Liver (tissue), 9 donors: ENCODE results near the gene SLBP. TPM values are rescaled to one million over a fixed set of nuclear protein-coding genes. Genes with fewer than 3 reads are reported as not detected.

Experiments
- DNase-seq: peaks from one replicate; pipeline ENCODE4 v3.0.0-alpha.2; 2017; ENCODE audit warnings: low spot score
- H3K27ac ChIP-seq, 2 donors: one replicate each; pipeline ENCODE4 v1.7.0; 2013; ENCODE audit warnings: inconsistent platforms in 2 of 2, low read length in 2 of 2, control low read depth in 1 of 2, low read depth in 1 of 2, mild to moderate bottlenecking in 1 of 2
- H3K27me3 ChIP-seq, 4 donors: one replicate each; pipeline versions ENCODE4 v1.6.1 to v1.7.0; 2013; ENCODE audit warnings: low read length in 3 of 4, inconsistent platforms in 1 of 4, mild to moderate bottlenecking in 1 of 4, moderate library complexity in 1 of 4; ENCODE audit not compliant: control insufficient read depth in 4 of 4, insufficient read depth in 4 of 4
- H3K36me3 ChIP-seq, 4 donors: one replicate each; pipeline versions ENCODE4 v1.6.1 to v1.7.0; 2013; ENCODE audit warnings: low read length in 3 of 4, mild to moderate bottlenecking in 3 of 4, low read depth in 1 of 4, moderate library complexity in 1 of 4; ENCODE audit not compliant: control insufficient read depth in 4 of 4, insufficient read depth in 3 of 4
- H3K4me1 ChIP-seq, 4 donors: one replicate each; pipeline versions ENCODE4 v1.6.1 to v1.7.0; 2013; ENCODE audit warnings: low read length in 3 of 4, mild to moderate bottlenecking in 3 of 4, moderate library complexity in 1 of 4; ENCODE audit not compliant: control insufficient read depth in 4 of 4, insufficient read depth in 4 of 4
- H3K4me3 ChIP-seq, 3 donors: one replicate each; pipeline versions ENCODE4 v1.6.1 to v1.7.0; 2013; ENCODE audit warnings: low read length in 3 of 3, control low read depth in 1 of 3, low read depth in 1 of 3, mild to moderate bottlenecking in 1 of 3
- H3K9ac ChIP-seq, 2 donors: one replicate each; pipeline ENCODE4 v1.7.0; 2013; ENCODE audit warnings: low read length in 2 of 2, mild to moderate bottlenecking in 2 of 2, moderate library complexity in 2 of 2, control low read depth in 1 of 2, low read depth in 1 of 2
- H3K9me3 ChIP-seq, 4 donors: one replicate each; pipeline versions ENCODE4 v1.6.1 to v1.7.0; 2013; ENCODE audit warnings: low read length in 3 of 4; ENCODE audit not compliant: control insufficient read depth in 4 of 4
- ATF3 ChIP-seq: IDR thresholded peaks from 2 replicates; pipeline ENCODE4 v1.6.1; 2016; ENCODE audit warnings: antibody characterized with exemption
- CTCF ChIP-seq: fragments of 150-350 bp; IDR thresholded peaks from 2 replicates; pipeline ENCODE4 v1.5.1; 2017; ENCODE audit warnings: improper control_type of control experiment, low read depth, low read length; ENCODE audit not compliant: missing input control
- EGR1 ChIP-seq, 2 donors: IDR thresholded peaks; 2 replicates each; pipeline ENCODE4 v1.6.1; 2016 to 2018; ENCODE audit warnings: antibody characterized with exemption in 2 of 2, low read depth in 2 of 2
- FOXA1 ChIP-seq: IDR thresholded peaks from 2 replicates; pipeline ENCODE4 v1.6.1; 2016; ENCODE audit warnings: antibody characterized with exemption
- FOXA2 ChIP-seq: IDR thresholded peaks from 2 replicates; pipeline ENCODE4 v1.6.1; 2016; ENCODE audit warnings: antibody characterized with exemption
- GABPA ChIP-seq, 2 donors: IDR thresholded peaks in 1 of 2; conservative IDR thresholded peaks in 1 of 2; 2 replicates each; pipeline ENCODE4 v1.6.1; 2016; ENCODE audit warnings: antibody characterized with exemption in 2 of 2, mild to moderate bottlenecking in 1 of 2, moderate library complexity in 1 of 2
- HNF4A ChIP-seq, 2 donors: conservative IDR thresholded peaks; 2 replicates each; pipeline ENCODE4 v1.6.1; 2016; ENCODE audit warnings: antibody characterized with exemption in 2 of 2, mild to moderate bottlenecking in 2 of 2
- HNF4G ChIP-seq: IDR thresholded peaks from 2 replicates; pipeline ENCODE4 v1.6.1; 2016; ENCODE audit warnings: antibody characterized with exemption
- JUND ChIP-seq, 2 donors: IDR thresholded peaks; 2 replicates each; pipeline ENCODE4 v1.6.1; 2016; ENCODE audit warnings: antibody characterized with exemption in 2 of 2
- MAX ChIP-seq: IDR thresholded peaks from 2 replicates; pipeline ENCODE4 v1.6.1; 2016; ENCODE audit warnings: antibody characterized with exemption
- NR2F2 ChIP-seq: IDR thresholded peaks from 2 replicates; pipeline ENCODE4 v1.6.1; 2016; ENCODE audit warnings: antibody characterized with exemption
- RAD21 ChIP-seq, 2 donors: IDR thresholded peaks; 2 replicates each; pipeline ENCODE4 v1.6.1; 2016; ENCODE audit warnings: antibody characterized with exemption in 2 of 2, mild to moderate bottlenecking in 2 of 2
- REST ChIP-seq: IDR thresholded peaks from 2 replicates; pipeline ENCODE4 v1.6.1; 2016; ENCODE audit warnings: antibody characterized with exemption, mild to moderate bottlenecking
- RXRA ChIP-seq, 2 donors: IDR thresholded peaks; 2 replicates each; pipeline ENCODE4 v1.6.1; 2017 to 2018; ENCODE audit warnings: antibody characterized with exemption in 2 of 2, mild to moderate bottlenecking in 1 of 2
- SP1 ChIP-seq: IDR thresholded peaks from 2 replicates; pipeline ENCODE4 v1.6.1; 2018; ENCODE audit warnings: antibody characterized with exemption, mild to moderate bottlenecking
- YY1 ChIP-seq: IDR thresholded peaks from 2 replicates; pipeline ENCODE4 v1.6.1; 2016; ENCODE audit warnings: antibody characterized with exemption, mild to moderate bottlenecking
- ZBTB33 ChIP-seq: IDR thresholded peaks from 2 replicates; pipeline ENCODE4 v1.6.1; 2016; ENCODE audit warnings: antibody characterized with exemption
- WGBS: extraction: QIAGEN DNeasy Blood & Tissue Kit; methylation state at CpG from one replicate; pipeline ENCODE4 v1.1.7; 2013; 5-methylcytosine and 5-hydroxymethylcytosine counted together
- polyA plus RNA-seq, 2 donors: library from polyadenylated mRNA; stranded (reverse) in 1 of 2; unstranded in 1 of 2; fragments of 200-250 nt in 1 of 2; fragments of >200 nt in 1 of 2; fragmentation: Nextera tagmentation in 1 of 2; extraction: Ambion mirVana in 1 of 2; gene quantifications; one replicate each; pipeline versions ENCODE4 v1.2.1 to v1.2.3, GENCODE V29; 2013 to 2015
- total RNA-seq, 2 donors: library from RNA; depleted of rRNA; stranded (reverse); fragments of >200 nt; gene quantifications; one replicate each; pipeline ENCODE4 v1.2.3, GENCODE V29; 2014
- donor health status: healthy.
- donor health status: healthy.
- donor health status: healthy.
- donor health status: healthy.
- donor health status: healthy.

SLBP gene
- total and polyA plus RNA-seq, 4 donors = 14.7 to 64.4 (median 17.4) TPM

- Histone ChIP-seq H3K9me3 (no peaks in the 10 kb centered on the region), H3K27me3 (no peaks in the 10 kb centered on the region), H3K4me1 (peaks cover 2 to 20% (median 10%) of the 10 kb centered on the region in 4 donors), H3K9ac (no peak overlapping the region), H3K36me3 (no peaks in the 10 kb centered on the region), H3K27ac (peak overlapping the region; percentile 44 to 60), H3K4me3 (peak overlapping the region; percentile 26 to 88 (median 49))
- WGBS = 28% methylated on average over 66 of the region's 66 CpGs
- DNase-seq = peak; percentile 99
- TF ChIP-seq REST = no peak
- no peak for TF ChIP-seq SP1
- no peak for TF ChIP-seq ATF3
- no peak for TF ChIP-seq NR2F2
- TF ChIP-seq HNF4G = no peak
- TF ChIP-seq GABPA (IDR thresholded peaks at IDR 0.05 in 1 of 2, conservative IDR thresholded peaks at IDR 0.05 in 1 of 2) = no peak
- no peak for TF ChIP-seq JUND (IDR thresholded peaks at IDR 0.05)
- no peak for TF ChIP-seq CTCF
- TF ChIP-seq EGR1 (IDR thresholded peaks at IDR 0.05; ENCODE audit: low read depth in 2 of 2) = no peak
- no peak for TF ChIP-seq MAX
- no peak for TF ChIP-seq YY1
- TF ChIP-seq FOXA2 = no peak
- TF ChIP-seq FOXA1 = no peak
- no peak for TF ChIP-seq HNF4A (conservative IDR thresholded peaks at IDR 0.05)
Observed at GRCh38 chr4:1684506-1685234, 27.4 kb downstream of the SLBP start.

GRCh38 chr4:1683736-1684505, 28.2 kb downstream of the SLBP start, which contains the start of gene FAM53A:
Gene FAM53A, minus strand, starts transcription at chr4:1684313. Its CDS starts 15,572 bp downstream, at chr4:1668741.
- Histone ChIP-seq H3K4me1 (peaks cover 2 to 20% (median 10%) of the 10 kb centered on the region in 4 donors), H3K36me3 (no peaks in the 10 kb centered on the region), H3K27me3 (no peaks in the 10 kb centered on the region), H3K27ac (peak within 1 kb of the TSS; percentile 60 to 61), H3K4me3 (peak within 1 kb of the TSS; percentile 56 to 88 (median 63)), H3K9me3 (no peaks in the 10 kb centered on the region), H3K9ac (peak within 1 kb of the TSS in 1 of 2 donors; percentile 42)
- 2% methylated on average over 118 of the region's 118 CpGs for WGBS
- DNase-seq = peak; percentile 49
- no peak for TF ChIP-seq ZBTB33
- TF ChIP-seq FOXA2 = no peak
- no peak for TF ChIP-seq HNF4G
- no peak for TF ChIP-seq FOXA1
- TF ChIP-seq JUND (IDR thresholded peaks at IDR 0.05) = no peak
- no peak for TF ChIP-seq SP1
- TF ChIP-seq RAD21 (IDR thresholded peaks at IDR 0.05) = no peak
- TF ChIP-seq GABPA (IDR thresholded peaks at IDR 0.05 in 1 of 2, conservative IDR thresholded peaks at IDR 0.05 in 1 of 2) = no peak
- TF ChIP-seq REST = no peak
- TF ChIP-seq RXRA (IDR thresholded peaks at IDR 0.05) = no peak
- no peak for TF ChIP-seq EGR1 (IDR thresholded peaks at IDR 0.05; ENCODE audit: low read depth in 2 of 2)
- no peak for TF ChIP-seq ATF3
- no peak for TF ChIP-seq HNF4A (conservative IDR thresholded peaks at IDR 0.05)
